MCF 10A (cell line): ENCODE measurements around the gene KIAA0513. TPM values are rescaled to one million over a fixed set of nuclear protein-coding genes. Genes with fewer than 3 reads are reported as not detected.

Source experiments
- BruUV-seq: library from RNA; stranded (reverse); fragments of 400-500 nt; replicated peaks from 2 replicates; lab custom pipeline; 2021; lab: Mats Ljungman, UMichigan
- CTCF ChIA-PET: fragments of 300-600 bp; sonication (Branson Sonifier 250); formaldehyde crosslinking; extraction: SDS; loops from one replicate; lab custom pipeline; 2021; ENCODE audit warnings: antibody characterized with exemption, inconsistent platforms; lab: Yijun Ruan, JAX
- POLR2A ChIA-PET: fragments of 300-600, 350-650 bp; sonication (Branson Sonifier 250); formaldehyde crosslinking; extraction: SDS; loops from one replicate; lab custom pipeline; 2020; ENCODE audit warnings: antibody characterized with exemption, inconsistent platforms; lab: Yijun Ruan, JAX
- DNase-seq: peaks from one replicate; pipeline ENCODE4 v3.0.0-alpha.2; 2018; ENCODE audit not compliant: unreplicated experiment
- H3K27ac Mint-ChIP-seq: one replicate; pipeline ENCODE4 v1.8.0; 2022; ENCODE audit warnings: mild to moderate bottlenecking, low read depth, mixed read lengths; ENCODE audit not compliant: unreplicated experiment
- H3K27me3 Mint-ChIP-seq: one replicate; pipeline ENCODE4 v1.8.0; 2022; ENCODE audit warnings: mixed read lengths; ENCODE audit not compliant: insufficient read depth, unreplicated experiment
- H3K36me3 Mint-ChIP-seq: one replicate; pipeline ENCODE4 v1.8.0; 2022; ENCODE audit warnings: mild to moderate bottlenecking, moderate library complexity, mixed read lengths; ENCODE audit not compliant: insufficient read depth, unreplicated experiment
- H3K4me1 Mint-ChIP-seq: one replicate; pipeline ENCODE4 v1.8.0; 2022; ENCODE audit warnings: mixed read lengths; ENCODE audit not compliant: insufficient read depth, unreplicated experiment
- H3K4me3 Mint-ChIP-seq: one replicate; pipeline ENCODE4 v1.8.0; 2022; ENCODE audit warnings: mild to moderate bottlenecking, moderate library complexity, mixed read lengths; ENCODE audit not compliant: unreplicated experiment
- H3K9me3 Mint-ChIP-seq: one replicate; pipeline ENCODE4 v1.8.0; 2022; ENCODE audit warnings: mixed read lengths; ENCODE audit not compliant: unreplicated experiment
- CTCF ChIP-seq: fragments of 200-600 bp; IDR thresholded peaks from one replicate; pipeline ENCODE4 v1.8.0; 2022; ENCODE audit warnings: antibody characterized with exemption, mild to moderate bottlenecking; ENCODE audit not compliant: unreplicated experiment
- intact Hi-C: fragments of 100-400 bp; cut with micrococcal nuclease; formaldehyde crosslinking; loops from 2 replicates; pipeline ENCODE4 v1.14.1; 2022
- total RNA-seq: library from RNA; stranded (reverse); gene quantifications from 2 replicates; pipeline ENCODE4 v1.2.3, GENCODE V29; 2022

KIAA0513 gene
- total RNA-seq, 1 experiment from 2014 or later, result 4.2 TPM

DNA sequence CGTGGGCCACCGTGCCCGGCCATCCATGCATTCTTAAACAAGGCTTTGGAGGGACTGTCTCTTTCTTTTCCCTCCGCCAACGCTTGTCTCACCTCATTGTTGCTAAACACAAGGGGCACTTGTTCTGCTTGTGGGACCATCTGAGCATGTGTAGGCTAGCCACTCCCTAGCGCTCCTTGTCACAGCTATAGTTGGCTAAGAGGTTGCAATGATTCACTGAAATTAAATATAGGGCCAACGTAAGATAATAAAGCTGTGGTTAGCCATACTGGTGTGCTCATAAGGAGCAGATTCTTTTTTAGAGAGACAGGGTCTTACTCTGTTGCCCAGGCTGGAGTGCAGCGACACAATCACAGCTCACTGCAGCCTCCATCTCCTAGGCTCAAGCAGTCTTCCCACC is 41.2 kb downstream of the KIAA0513 start:
- Mint-ChIP-seq H3K4me3 (no peak overlapping the region), H3K27ac (no peak overlapping the region), H3K36me3 (peaks cover 4% of the 10 kb centered on the region), H3K27me3 (no peaks in the 10 kb centered on the region), H3K9me3 (no peaks in the 10 kb centered on the region), H3K4me1 (no peaks in the 10 kb centered on the region)
- TF ChIP-seq CTCF, result no peak
- BruUV-seq, result no TSS peak
- intact Hi-C loops, result no loop called here
- POLR2A ChIA-PET, result no interaction called here
- no peak for DNase-seq
- CTCF ChIA-PET, result interaction anchor here (0.6 to 0.7 kb wide), 5 partner anchors 23 to 297 kb away, joined by 3 to 4 read pairs (median 4); no protein-coding TSS in a partner anchor

- Mint-ChIP-seq H3K4me3 (no peak overlapping the region), H3K27ac (no peak overlapping the region), H3K36me3 (peaks cover 4% of the 10 kb centered on the region), H3K27me3 (no peaks in the 10 kb centered on the region), H3K4me1 (no peaks in the 10 kb centered on the region), H3K9me3 (no peaks in the 10 kb centered on the region)
- CTCF ChIA-PET, result interaction anchor here (0.6 to 0.7 kb wide), 3 partner anchors 23 to 97 kb away, joined by 3 to 4 read pairs (median 4); no protein-coding TSS in a partner anchor
- intact Hi-C loops, result no loop called here
- POLR2A ChIA-PET, result no interaction called here
- TF ChIP-seq CTCF, result no peak
- no peak for DNase-seq
- no TSS peak for BruUV-seq
These were observed 41.6 kb downstream of the KIAA0513 start for GRCh38 chr16:85069171-85069570.

DNA sequence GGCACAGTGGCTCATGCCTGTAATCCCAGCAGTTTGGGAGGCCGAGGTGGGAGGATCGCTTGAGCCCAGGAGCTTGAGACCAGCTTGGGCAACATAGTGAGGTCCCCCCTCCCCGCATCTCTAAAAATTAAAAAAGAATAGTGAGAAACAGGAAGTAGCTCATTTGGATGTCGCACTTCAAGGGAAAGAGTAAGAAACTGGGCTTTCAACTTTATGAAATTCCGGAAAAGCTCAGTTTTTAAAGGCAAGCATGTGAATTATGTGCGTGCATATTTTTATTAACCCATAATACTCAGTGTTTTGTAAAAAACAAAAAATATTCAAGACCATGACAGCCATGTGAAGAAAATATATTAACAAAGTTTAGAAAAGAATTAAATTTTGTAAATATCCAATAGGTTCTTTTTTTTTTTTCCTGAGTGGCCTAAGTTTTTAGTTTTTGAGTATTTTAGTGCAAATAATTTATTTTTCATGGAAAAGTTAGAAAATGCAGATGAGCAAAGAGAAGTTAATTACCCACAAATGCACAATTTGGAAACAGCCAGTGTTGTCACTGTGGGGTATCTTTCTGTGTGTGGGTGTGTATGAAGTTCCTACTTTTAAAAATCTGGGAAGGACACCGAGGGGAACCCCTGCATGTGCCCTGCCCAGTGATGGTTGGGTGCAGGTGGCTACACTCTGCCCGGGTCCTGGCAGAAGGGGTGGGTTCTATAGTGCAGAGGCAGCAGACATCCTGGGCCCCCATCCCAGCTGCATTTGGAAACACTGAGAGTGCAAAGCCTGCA is 44.7 kb downstream of the KIAA0513 start:
- Mint-ChIP-seq H3K27ac (no peak overlapping the region), H3K9me3 (no peaks in the 10 kb centered on the region), H3K36me3 (peaks cover 4% of the 10 kb centered on the region), H3K4me1 (no peaks in the 10 kb centered on the region), H3K27me3 (no peaks in the 10 kb centered on the region), H3K4me3 (no peak overlapping the region)
- CTCF ChIA-PET, result interaction anchor here (0.6 kb wide), 2 partner anchors 13 to 1343 kb away, joined by 3 read pairs; no protein-coding TSS in a partner anchor
- BruUV-seq, result no TSS peak
- intact Hi-C loops, result no loop called here
- no peak for TF ChIP-seq CTCF
- POLR2A ChIA-PET, result interaction anchor here (0.6 kb wide), 1 partner anchor 189 kb away, joined by 3 read pairs; no protein-coding TSS in a partner anchor
- DNase-seq, result no peak

DNA sequence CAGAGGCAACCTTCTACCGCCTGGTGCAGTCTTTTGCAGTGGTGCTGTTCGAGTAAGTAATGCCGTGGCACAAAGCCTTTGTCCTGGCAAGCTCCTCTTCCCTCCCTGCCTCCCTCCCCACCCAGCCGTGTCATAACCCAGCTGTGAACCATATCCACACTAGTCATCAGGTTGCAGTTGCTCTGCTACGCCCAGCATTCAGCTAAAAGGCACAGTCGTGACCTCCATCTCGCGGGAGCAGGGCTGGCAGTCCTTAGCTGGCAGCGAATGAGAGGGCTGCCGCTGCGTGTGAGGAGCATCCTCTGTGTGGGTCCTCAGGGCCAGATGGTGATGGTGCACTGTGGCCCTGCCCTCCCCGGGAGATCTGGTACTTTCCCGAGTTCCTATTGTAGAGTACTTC is 45.4 kb downstream of the KIAA0513 start:
- POLR2A ChIA-PET, result interaction anchor here (0.6 kb wide), 2 partner anchors 46 to 464 kb away, joined by 3 read pairs; partner anchors contain the start of gene KIAA0513
- Mint-ChIP-seq H3K4me1 (no peaks in the 10 kb centered on the region), H3K27me3 (no peaks in the 10 kb centered on the region), H3K36me3 (peaks cover 7% of the 10 kb centered on the region), H3K27ac (no peak overlapping the region), H3K9me3 (no peaks in the 10 kb centered on the region), H3K4me3 (no peak overlapping the region)
- intact Hi-C loops, result no loop called here
- DNase-seq, result no peak
- no peak for TF ChIP-seq CTCF
- CTCF ChIA-PET, result interaction anchor here (0.6 to 1.2 kb wide), 4 partner anchors 14 to 1343 kb away, joined by 3 to 5 read pairs (median 3); no protein-coding TSS in a partner anchor
- no TSS peak for BruUV-seq
